Common myeloid progenitor, CD34-positive (primary cell): Measurements from ENCODE around the gene NSRP1.
"Not testable (repeated sequence)": the region's sequence is repeated elsewhere in the genome, so short reads cannot be mapped to it uniquely, and the experiment has no call there.

Source experiments
- CTCF ChIA-PET: fragments of 350-600 bp; sonication (Branson Sonifier 250); formaldehyde crosslinking; loops from one replicate; lab custom pipeline; 2021; ENCODE audit warnings: antibody characterized with exemption; lab: Charles Lee
- POLR2A ChIA-PET: fragments of 350-600 bp; sonication (Branson Sonifier 250); formaldehyde crosslinking; loops from one replicate; lab custom pipeline; 2021; ENCODE audit warnings: antibody characterized with exemption; lab: Charles Lee
- DNase-seq, 3 donors: peaks; one replicate each; pipeline versions ENCODE4 v3.0.0 to v3.0.0-alpha.2; 2013
- H3K27ac ChIP-seq, 2 experiments: 1 replicate in 1 of 2; 2 replicates in 1 of 2; pipeline ENCODE4 v1.7.0; 2013; ENCODE audit warnings: inconsistent platforms in 2 of 2, low read length in 2 of 2, mild to moderate bottlenecking in 2 of 2, low read depth in 1 of 2, moderate library complexity in 1 of 2; ENCODE audit not compliant: severe bottlenecking in 2 of 2, insufficient read depth in 1 of 2, poor library complexity in 1 of 2
- H3K27me3 ChIP-seq, 5 experiments: replicated peaks in 2 of 5; 1 replicate in 3 of 5; 2 replicates in 2 of 5; pipeline versions ENCODE4 v1.6.1 to v1.7.0; 2013; ENCODE audit warnings: low read length in 4 of 5, mild to moderate bottlenecking in 2 of 5, moderate library complexity in 2 of 5, inconsistent platforms in 1 of 5; ENCODE audit not compliant: insufficient read depth in 5 of 5, control insufficient read depth in 4 of 5
- H3K36me3 ChIP-seq, 4 experiments: 1 replicate in 2 of 4; 2 replicates in 2 of 4; pipeline versions ENCODE4 v1.6.1 to v1.7.0; 2013; ENCODE audit warnings: low read length in 3 of 4, control low read depth in 1 of 4, mild to moderate bottlenecking in 1 of 4; ENCODE audit not compliant: control insufficient read depth in 4 of 4, insufficient read depth in 4 of 4
- H3K4me1 ChIP-seq, 4 experiments: 1 replicate in 3 of 4; 2 replicates in 1 of 4; pipeline versions ENCODE4 v1.6.1 to v1.7.1; 2013; ENCODE audit warnings: low read length in 3 of 4, mild to moderate bottlenecking in 3 of 4, control low read depth in 1 of 4, inconsistent platforms in 1 of 4, moderate library complexity in 1 of 4; ENCODE audit not compliant: control insufficient read depth in 4 of 4, insufficient read depth in 4 of 4; ENCODE audit errors: control extremely low read depth in 1 of 4
- H3K4me3 ChIP-seq, 7 experiments: 1 replicate in 4 of 7; 2 replicates in 3 of 7; pipeline versions ENCODE4 v1.5.1 to v1.7.0; 2013; ENCODE audit warnings: mild to moderate bottlenecking in 7 of 7, low read length in 6 of 7, moderate library complexity in 6 of 7, inconsistent platforms in 2 of 7, low read depth in 2 of 7, control low read depth in 1 of 7; ENCODE audit not compliant: insufficient read depth in 4 of 7, control insufficient read depth in 1 of 7; ENCODE audit errors: extremely low read depth in 1 of 7
- H3K9me3 ChIP-seq, 5 experiments: 1 replicate in 4 of 5; 2 replicates in 1 of 5; pipeline versions ENCODE4 v1.6.1 to v1.7.1; 2013; ENCODE audit warnings: low read length in 4 of 5, mild to moderate bottlenecking in 2 of 5, inconsistent platforms in 1 of 5, low read depth in 1 of 5, moderate library complexity in 1 of 5; ENCODE audit not compliant: control insufficient read depth in 4 of 5, insufficient read depth in 2 of 5; ENCODE audit errors: control extremely low read depth in 1 of 5
- WGBS: methylation state at CpG from one replicate; pipeline ENCODE4 v1.1.5; 2013; ENCODE audit not compliant: insufficient coverage; 5-methylcytosine and 5-hydroxymethylcytosine counted together

The NSRP1 gene

DNA sequence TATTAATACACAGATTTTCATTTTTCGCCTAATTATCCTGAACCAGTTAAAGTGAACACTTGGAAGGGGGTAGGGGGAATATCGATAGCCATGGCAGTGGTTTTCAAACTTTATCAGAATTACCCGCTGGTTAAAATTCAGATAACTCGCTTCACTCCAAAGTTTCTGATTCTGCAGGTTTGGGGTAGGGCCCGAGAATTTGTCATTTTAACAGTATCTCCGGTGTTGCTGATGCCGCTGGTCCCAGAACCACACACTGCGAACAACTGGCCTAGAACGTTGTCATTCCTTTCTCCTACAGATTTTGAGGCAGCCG, 313 bp upstream of the NSRP1 start:
- Histone ChIP-seq H3K4me3 (peak overlapping the region; percentile 87 to 100 (median 93)), H3K9me3 (no peaks in the 10 kb centered on the region), H3K36me3 (peaks cover 0 to 10% (median 2%) of the 10 kb centered on the region in 4 experiments), H3K4me1 (peaks cover 5 to 18% (median 12%) of the 10 kb centered on the region in 4 experiments), H3K27me3 (no peaks in the 10 kb centered on the region), H3K27ac (peak overlapping the region; percentile 99)
- ChIA-PET CTCF (no interaction called here), POLR2A (interaction anchor here (1.2 kb wide), 1 partner anchor 10 kb away, joined by 3 read pairs; no protein-coding TSS in a partner anchor)
- DNase-seq = no peak
- WGBS = 0% methylated on average over 8 of the region's 10 CpGs

DNA sequence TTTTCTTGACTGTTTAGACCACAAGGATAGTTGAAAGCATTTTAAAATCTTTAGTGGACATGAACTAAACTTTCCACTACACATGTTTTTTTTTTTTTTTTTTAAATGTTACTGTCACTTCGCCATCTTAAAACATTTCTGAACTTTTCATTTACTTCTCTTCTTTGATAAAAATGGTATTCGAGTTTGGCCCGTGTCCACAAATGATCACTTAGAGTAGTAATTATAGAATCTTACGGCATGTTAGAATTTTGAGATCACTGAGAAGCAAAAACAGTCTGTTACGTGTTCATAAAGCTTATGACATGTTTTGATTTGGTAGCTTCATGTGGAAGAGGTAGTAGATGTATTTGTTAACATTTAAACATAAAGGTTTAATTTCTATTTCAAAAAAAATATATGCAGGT, 1.1 kb downstream of the NSRP1 start:
- Histone ChIP-seq H3K9me3 (no peaks in the 10 kb centered on the region), H3K4me1 (peaks cover 5 to 18% (median 12%) of the 10 kb centered on the region in 4 experiments), H3K36me3 (peaks cover 0 to 10% (median 5%) of the 10 kb centered on the region in 4 experiments), H3K4me3 (peak overlapping the region in 5 of 7 experiments; percentile 88 to 100 (median 95)), H3K27ac (peak overlapping the region; percentile 99), H3K27me3 (no peaks in the 10 kb centered on the region)
- no peak for DNase-seq
- no CpG with 5 or more reads among the region's 5 CpGs for WGBS
- CTCF ChIA-PET = interaction anchor here (0.7 to 1.8 kb wide), 5 partner anchors 10 to 119 kb away, joined by 3 to 11 read pairs (median 4); no protein-coding TSS in a partner anchor
- POLR2A ChIA-PET = interaction anchor here (1.2 to 1.8 kb wide), 2 partner anchors 9 to 13 kb away, joined by 3 to 7 read pairs; no protein-coding TSS in a partner anchor

DNA sequence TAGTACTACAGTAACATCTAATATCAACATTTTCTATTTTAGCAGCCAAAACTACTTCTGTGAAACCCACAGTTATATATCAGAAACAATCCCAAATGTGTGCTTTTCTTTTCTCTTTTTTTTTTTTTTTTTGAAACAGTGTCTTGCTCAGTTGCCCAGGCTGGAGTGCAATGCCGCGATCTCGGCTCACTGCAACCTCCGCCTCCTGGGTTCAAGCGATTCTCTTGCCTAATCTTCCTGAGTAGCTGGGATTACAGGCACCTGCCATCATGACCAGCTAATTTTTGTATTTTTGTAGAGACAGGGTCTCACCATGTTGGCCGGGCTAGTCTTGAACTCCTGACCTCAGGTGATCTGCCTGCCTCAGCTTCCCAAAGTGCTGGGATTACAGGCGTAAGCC, 2.0 kb downstream of the NSRP1 start:
- POLR2A ChIA-PET, H3K27ac ChIP-seq, H3K9me3 ChIP-seq, H3K27me3 ChIP-seq, H3K4me3 ChIP-seq, DNase-seq: not testable (repeated sequence)
- WGBS = 83% methylated on average over 2 of the region's 7 CpGs
- CTCF ChIA-PET = interaction anchor here (0.8 to 1.8 kb wide), 4 partner anchors 9 to 118 kb away, joined by 3 to 11 read pairs (median 6); no protein-coding TSS in a partner anchor
- Histone ChIP-seq H3K4me1 (peaks cover 5 to 15% (median 10%) of the 10 kb centered on the region in 4 experiments), H3K36me3 (peaks cover 0 to 11% (median 5%) of the 10 kb centered on the region in 4 experiments)

DNA sequence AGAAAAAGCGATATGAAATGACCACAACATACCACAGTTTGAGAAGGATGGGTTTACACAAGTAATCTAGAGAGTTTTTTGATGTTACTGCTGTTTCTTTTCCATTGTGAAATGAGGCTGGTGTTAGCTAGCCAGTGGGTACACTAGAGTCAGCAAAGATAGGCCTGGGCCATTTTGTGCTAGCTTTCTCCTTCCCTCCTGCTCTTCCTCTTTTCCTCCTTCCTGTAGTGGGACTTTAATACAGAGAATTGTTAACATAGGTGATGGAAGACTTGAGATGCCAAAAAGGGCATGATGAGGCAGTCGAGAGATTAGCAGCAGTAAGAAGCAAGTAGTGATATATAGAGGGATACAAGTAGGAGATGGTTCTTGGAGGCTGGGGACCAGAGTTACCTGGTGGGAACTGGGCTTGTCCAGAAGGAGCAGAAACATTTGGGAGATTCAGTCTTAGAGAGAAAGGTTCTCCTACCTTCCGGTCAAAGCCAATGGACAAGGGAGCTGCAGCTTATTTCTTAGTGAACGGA, 7.7 kb downstream of the NSRP1 start:
- no peaks in the 10 kb centered on the region for H3K4me1 ChIP-seq
- H3K4me3 ChIP-seq = no peak overlapping the region
- H3K27ac ChIP-seq = peak overlapping the region in 1 of 2 experiments; percentile 43
- POLR2A ChIA-PET = no interaction called here
- CTCF ChIA-PET = interaction anchor here (0.6 to 3.6 kb wide), 19 partner anchors 9 to 212 kb away, joined by 3 to 27 read pairs (median 4); no protein-coding TSS in a partner anchor
- no peaks in the 10 kb centered on the region for H3K9me3 ChIP-seq
- DNase-seq = no peak
- no CpG with 5 or more reads among the region's 4 CpGs for WGBS
- peaks cover 5 to 29% (median 16%) of the 10 kb centered on the region in 4 experiments for H3K36me3 ChIP-seq
- no peaks in the 10 kb centered on the region for H3K27me3 ChIP-seq

DNA sequence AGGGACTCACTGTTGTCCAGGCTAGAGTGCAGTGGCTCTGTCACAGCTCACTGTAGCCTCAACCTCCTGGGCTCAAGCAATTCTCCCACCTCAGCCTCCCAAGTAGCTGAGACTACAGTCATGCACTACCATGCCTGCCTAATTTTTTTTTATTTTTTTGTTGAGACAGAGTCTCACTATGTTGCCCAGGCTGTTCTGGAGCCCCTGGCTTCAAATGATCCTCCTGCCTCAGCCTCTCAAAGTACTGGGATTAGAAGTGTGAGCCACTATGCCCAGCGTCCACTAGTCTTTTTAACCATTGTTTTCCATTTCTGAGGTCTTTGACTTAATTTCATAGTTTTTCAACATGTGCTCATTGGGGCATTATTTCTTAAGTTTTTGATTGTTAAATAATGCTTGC, 13.5 kb downstream of the NSRP1 start:
- no peak for DNase-seq
- no CpG with 5 or more reads among the region's 1 CpG for WGBS
- no peaks in the 10 kb centered on the region for H3K27me3 ChIP-seq
- ChIA-PET POLR2A (no interaction called here), CTCF (no interaction called here)
- H3K9me3 ChIP-seq = no peaks in the 10 kb centered on the region
- H3K36me3 ChIP-seq = peaks cover 7 to 38% (median 20%) of the 10 kb centered on the region in 4 experiments
- no peaks in the 10 kb centered on the region for H3K4me1 ChIP-seq
- H3K27ac ChIP-seq = no peak overlapping the region
- no peak overlapping the region for H3K4me3 ChIP-seq

GRCh38 chr17:30132615-30133014, 16.0 kb downstream of the NSRP1 start:
- ChIA-PET CTCF (no interaction called here), POLR2A (no interaction called here)

GRCh38 chr17:30133197-30133596, 16.6 kb downstream of the NSRP1 start:
- no peak for DNase-seq
- Histone ChIP-seq H3K9me3 (no peaks in the 10 kb centered on the region), H3K4me1 (peaks cover 0 to 2% (median 0%) of the 10 kb centered on the region in 4 experiments), H3K36me3 (peaks cover 4 to 34% (median 17%) of the 10 kb centered on the region in 4 experiments), H3K27me3 (no peaks in the 10 kb centered on the region), H3K27ac (no peak overlapping the region), H3K4me3 (no peak overlapping the region)
- ChIA-PET CTCF (interaction anchor here (1.6 to 2.4 kb wide), 2 partner anchors 8 to 27 kb away, joined by 5 to 9 read pairs; no protein-coding TSS in a partner anchor), POLR2A (interaction anchor here (0.9 kb wide), 1 partner anchor 9 kb away, joined by 3 read pairs; no protein-coding TSS in a partner anchor)
- 100% methylated on average over 3 of the region's 3 CpGs for WGBS

More at GRCh38 chr17:30132615-30133014, 16.0 kb downstream of the NSRP1 start:
- Histone ChIP-seq H3K9me3 (no peaks in the 10 kb centered on the region), H3K36me3 (peaks cover 4 to 37% (median 21%) of the 10 kb centered on the region in 4 experiments), H3K4me1 (no peaks in the 10 kb centered on the region), H3K27ac (no peak overlapping the region), H3K27me3 (no peaks in the 10 kb centered on the region), H3K4me3 (no peak overlapping the region)
- DNase-seq = no peak
- WGBS = no CpG with 5 or more reads among the region's 3 CpGs
